ENCODE results near the gene KRT16.

- TF ChIP-seq POLR2A (IDR thresholded peaks at IDR 0.05; ENCODE audit: low read depth, low read length) (no peak), TAF1 (IDR thresholded peaks at IDR 0.05; ENCODE audit: borderline replicate concordance, low read depth, low read length) (no peak), POLR2AphosphoS5 (IDR thresholded peaks at IDR 0.05; ENCODE audit: low read depth, low read length) (no peak)
These were observed 41.5 kb upstream of the KRT16 start for GRCh38 chr17:41653892-41654677.
